Fibroblast of gingiva (primary cell): Measurements from ENCODE around the gene PPP1CB.
A peak's percentile ranks its signal among the peaks of the same experiment; 100 is the strongest.
"Not testable (repeated sequence)": the region's sequence is repeated elsewhere in the genome, so short reads cannot be mapped to it uniquely, and the experiment has no call there.

Experiments used
- DNase-seq: peaks from one replicate; pipeline ENCODE4 v3.0.0-alpha.2; 2011; ENCODE audit warnings: low read depth

The PPP1CB gene

GRCh38 chr2:28751252-28751955, at the start of gene PPP1CB:
Gene PPP1CB (plus strand): TSS chr2:28751830. CDS start chr2:28752125, 295 bp downstream.
- DNase-seq, result peak; percentile 98

DNA sequence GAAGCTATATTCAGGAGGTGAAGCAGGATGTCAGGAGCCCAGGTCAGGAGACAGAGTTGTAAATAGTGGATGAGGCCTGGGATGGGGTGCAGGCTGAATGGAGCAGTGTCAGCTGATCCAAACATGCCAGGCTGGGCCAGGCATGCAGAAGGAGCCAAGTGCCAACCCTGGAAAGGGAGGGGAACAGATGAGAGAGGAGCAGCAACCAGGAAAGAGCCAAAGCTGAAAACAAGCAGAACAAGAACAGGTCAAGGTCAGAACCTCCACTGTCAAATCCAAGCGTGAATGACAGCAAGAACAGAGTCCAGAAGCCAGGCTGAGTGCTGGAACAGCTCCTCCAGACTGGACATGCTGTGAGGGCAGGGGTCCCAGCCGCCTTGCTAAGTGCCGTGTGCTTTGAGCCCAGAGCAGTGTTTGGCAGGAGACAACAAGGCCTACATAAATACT, 49.2 kb upstream of the PPP1CB start:
- no peak for DNase-seq

DNA sequence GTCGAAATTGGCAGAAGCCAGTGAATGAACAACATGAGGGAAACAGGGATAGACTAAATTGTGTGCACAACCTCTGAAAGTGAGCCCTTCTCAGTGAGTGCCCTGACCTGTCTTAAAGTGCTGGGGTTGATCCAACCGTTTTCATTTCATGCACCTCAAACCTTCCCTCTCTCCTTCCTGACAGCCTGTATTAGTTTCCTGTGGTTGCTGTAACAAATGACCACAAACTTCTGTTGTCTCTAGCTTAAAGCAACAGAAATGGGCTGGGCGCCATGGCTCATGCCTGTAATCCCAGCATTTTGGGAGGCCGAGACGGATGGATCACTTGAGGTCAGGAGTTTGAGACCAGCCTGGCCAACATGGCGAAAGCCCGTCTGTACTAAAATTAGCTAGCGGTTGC, 48.8 kb upstream of the PPP1CB start:
- DNase-seq, result no peak

DNA sequence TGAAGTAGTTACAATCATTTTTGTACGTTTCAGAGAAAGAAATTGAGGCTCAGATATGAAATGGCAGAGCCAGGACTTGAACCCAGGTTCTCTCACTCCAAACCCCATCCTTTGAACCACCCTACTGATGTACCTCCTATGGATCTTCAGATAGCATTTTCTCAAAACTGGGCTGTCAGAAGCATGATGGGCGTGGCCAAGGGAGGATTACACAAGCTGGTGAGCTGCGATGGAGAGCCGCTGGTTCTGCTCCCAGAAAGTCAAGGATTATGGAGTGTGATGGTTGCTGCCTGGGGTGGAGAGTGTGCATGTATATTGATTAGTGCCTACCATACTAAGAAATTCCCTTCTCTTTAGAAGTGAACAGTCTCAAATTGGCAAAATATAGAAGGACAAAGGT, 47.0 kb upstream of the PPP1CB start:
- DNase-seq, result no peak

- DNase-seq, result no peak
Measured at GRCh38 chr2:28705751-28706440, 45.7 kb upstream of the PPP1CB start.

- no peak for DNase-seq
Measured at GRCh38 chr2:28707592-28707991, 44.0 kb upstream of the PPP1CB start.

GRCh38 chr2:28709101-28709500, 42.5 kb upstream of the PPP1CB start:
- peak; percentile 56 for DNase-seq

- DNase-seq, result no peak
Measured at GRCh38 chr2:28710545-28710944, 41.1 kb upstream of the PPP1CB start.

DNA sequence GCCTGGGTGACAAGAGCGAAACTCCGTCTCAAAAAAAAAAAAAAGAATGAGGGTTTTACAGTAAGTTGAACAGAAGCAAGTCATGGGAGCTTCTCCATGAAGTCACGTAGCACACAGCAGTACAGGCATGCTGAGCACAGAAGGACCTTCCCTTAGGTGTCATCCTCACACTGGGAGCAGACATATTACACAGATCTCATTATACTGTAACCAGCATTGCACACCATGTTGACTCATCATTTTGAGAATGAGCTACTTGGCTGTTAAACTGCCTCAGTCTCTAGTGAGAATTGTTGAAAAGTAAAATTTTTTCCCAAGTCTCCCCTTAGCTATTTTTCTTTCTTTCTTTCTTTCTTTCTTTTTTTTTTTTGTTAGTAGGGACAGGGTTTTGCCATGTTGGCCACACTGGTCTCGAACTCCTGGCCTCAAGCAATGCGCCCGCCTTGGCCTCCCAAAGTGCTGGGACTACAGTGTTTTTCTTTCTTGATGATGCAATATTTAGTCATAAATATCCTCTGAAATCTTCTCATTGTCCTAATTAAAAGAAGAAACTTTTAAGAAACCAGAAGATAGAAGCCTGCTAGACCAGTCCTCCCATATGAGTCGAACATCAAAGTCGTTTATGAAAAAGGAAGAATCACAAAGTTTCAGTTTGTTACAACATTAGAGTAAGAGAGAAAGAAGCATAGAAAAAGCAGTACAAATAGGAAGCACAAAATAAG, 37.9 kb upstream of the PPP1CB start:
- DNase-seq, result no peak

- DNase-seq, result peak; percentile 93
Measured at GRCh38 chr2:28716265-28716865, 35.3 kb upstream of the PPP1CB start.

DNA sequence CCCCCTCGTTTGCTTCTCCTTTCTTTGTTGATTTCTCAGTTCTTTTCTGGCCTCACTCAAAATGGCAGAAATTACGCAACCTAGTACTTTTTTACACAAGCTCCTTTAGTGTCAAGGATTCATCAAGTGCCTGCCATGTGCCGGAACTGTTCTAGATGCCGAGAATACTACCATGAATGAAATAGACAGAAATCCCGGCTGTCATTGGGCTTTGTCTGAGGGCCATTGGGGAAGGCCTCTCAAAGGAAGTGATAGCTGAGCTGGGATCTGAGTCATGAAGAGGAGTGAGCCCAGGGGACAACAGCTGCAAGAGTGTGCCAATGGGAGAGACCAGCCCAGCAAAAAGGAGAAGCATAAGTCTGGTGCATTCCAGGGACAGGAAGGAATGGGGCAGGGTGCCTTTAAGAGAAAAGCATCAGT, 34.3 kb upstream of the PPP1CB start:
- peak; percentile 87 for DNase-seq

- no peak for DNase-seq
Measured at GRCh38 chr2:28720345-28720744, 31.3 kb upstream of the PPP1CB start.

DNA sequence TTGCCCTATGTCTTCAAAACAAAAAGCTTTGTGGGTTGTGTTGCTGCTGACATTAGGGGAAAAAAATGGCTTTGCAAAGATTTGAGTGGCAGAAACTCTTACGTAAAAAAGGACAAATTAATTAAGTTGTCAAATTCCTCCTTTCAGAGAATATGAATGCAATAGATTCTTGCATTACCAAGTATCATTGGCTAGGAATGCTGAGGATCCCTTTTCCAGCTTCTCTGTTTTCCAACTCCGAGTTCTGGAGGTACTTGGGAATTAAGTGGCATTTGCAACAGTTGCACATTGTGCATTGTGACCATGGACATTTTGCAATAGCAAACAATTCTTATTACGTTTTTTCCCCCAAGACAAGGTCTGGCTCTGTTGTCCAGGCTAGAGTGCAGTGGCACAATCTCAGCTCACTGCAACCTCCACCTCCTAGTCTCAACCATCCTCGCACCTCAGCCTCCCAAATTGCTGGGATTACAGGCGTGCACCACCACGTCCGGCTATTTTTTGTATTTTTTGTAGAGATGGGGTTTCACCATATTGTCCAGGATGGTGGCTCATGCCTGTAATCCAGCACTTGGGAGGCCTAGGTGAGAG, 29.9 kb upstream of the PPP1CB start:
- peak; percentile 35 for DNase-seq

GRCh38 chr2:28725021-28725711, 26.5 kb upstream of the PPP1CB start:
- no peak for DNase-seq

DNA sequence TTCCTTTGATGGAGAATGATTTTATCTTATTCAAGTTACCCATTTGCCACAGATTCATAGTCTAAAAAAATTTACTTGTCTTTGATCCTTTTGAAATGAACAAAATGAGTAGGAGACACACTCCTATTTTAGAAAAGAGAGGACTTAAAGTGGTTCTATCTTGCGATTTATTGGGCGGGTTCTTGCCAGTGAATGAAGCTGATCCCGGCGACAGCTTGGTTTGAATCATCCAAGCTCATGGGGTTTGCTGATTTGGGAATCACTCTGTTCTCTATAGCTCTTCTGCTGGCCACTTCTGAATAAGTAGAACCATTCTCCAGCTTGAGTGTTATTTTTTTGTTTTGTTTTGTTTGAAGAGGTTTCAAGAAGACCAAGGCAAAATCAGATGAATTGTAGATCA, 25.5 kb upstream of the PPP1CB start:
- DNase-seq, result no peak

DNA sequence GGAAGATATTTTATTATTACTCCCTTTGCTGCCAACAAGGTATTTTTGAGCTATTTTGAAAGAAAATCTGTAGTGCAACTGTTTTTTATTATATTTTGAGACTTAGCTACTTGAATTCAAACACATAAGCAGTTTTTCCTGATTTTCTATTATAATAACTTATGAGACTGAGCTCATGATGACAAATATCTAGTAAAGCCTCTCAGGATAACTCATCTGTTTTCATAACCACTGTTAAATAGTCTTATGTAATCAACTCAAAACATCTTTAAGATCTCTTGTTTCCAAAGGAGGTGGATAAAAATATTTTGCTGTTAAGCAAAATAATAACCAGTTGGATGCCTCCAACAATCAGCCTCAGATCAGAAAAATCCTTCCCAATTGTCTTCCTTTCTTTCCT, 21.9 kb upstream of the PPP1CB start:
- no peak for DNase-seq

DNA sequence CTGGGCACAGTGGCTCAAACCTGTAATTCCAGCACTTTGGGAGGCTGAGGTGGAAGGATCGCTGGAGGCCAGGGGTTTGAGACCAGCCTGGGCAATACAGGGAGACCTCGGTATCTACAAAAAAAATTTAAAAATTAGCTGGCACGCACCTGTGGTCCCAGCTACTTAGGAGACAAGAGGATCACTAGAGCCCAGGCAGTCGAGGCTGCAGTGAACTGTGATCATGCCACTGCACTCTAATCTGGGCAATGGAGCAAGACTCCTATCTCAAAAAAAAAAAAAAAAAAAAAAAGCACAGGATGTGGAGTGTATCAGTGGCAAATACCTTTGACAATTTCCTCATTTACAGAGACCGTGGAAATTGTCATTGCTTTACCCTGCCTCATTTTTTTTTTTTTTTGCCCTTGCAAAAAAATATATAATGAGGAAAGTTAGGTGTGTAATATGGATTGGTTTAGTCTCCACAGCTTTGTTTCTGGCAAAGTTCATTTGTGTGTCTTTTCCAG, 20.9 kb upstream of the PPP1CB start:
- no peak for DNase-seq

- DNase-seq, result no peak
Measured at GRCh38 chr2:28735511-28735910, 16.1 kb upstream of the PPP1CB start.

DNA sequence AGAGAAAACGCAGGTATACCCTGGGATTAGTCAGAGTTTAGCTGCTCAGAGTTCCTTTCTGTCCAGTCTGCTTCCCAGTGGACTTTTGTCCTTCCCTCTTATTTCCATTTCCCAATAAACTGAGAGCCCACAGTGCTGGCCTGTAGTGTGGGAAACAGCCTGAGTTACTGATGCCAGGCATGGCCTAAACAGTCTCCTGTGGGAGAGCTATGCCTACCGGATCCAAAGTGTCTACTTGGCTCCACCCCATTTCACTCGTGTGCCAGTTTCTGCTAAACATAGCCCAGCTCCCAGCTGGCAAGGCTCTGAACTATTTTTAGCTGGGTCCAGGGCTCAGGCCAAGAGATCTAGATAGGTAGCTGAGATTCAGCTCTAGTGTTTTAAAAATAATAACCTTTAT, 15.6 kb upstream of the PPP1CB start:
- peak; percentile 74 for DNase-seq

- DNase-seq, result no peak
Measured at GRCh38 chr2:28737655-28738054, 14.0 kb upstream of the PPP1CB start.

DNA sequence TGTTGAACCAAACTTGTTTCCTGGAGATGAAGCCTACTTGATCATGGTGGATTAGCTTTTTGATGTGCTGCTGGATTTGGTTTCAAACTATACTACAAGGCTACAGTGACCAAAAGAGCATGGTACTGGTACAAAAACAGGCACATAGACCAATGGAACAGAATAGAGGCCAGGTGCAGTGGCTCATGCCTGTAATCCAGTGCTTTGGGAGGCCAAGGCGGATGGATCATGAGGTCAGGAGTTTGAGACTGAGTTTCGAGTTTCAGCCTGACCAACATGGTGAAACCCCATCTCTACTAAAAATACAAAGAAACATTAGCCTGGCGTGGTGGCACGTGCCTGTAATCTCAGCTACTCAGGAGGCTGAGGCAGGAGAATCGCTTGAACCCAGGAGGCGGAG, 9.0 kb upstream of the PPP1CB start:
- not testable (repeated sequence) for DNase-seq
